GM18858 (cell line): ENCODE results near the gene CIDEA.

Experiments
- ATAC-seq: cut with Tn5 transposase; IDR thresholded peaks from one replicate; pipeline ENCODE4 v1.9.1; 2021; ENCODE audit not compliant: unreplicated experiment

Gene CIDEA

DNA sequence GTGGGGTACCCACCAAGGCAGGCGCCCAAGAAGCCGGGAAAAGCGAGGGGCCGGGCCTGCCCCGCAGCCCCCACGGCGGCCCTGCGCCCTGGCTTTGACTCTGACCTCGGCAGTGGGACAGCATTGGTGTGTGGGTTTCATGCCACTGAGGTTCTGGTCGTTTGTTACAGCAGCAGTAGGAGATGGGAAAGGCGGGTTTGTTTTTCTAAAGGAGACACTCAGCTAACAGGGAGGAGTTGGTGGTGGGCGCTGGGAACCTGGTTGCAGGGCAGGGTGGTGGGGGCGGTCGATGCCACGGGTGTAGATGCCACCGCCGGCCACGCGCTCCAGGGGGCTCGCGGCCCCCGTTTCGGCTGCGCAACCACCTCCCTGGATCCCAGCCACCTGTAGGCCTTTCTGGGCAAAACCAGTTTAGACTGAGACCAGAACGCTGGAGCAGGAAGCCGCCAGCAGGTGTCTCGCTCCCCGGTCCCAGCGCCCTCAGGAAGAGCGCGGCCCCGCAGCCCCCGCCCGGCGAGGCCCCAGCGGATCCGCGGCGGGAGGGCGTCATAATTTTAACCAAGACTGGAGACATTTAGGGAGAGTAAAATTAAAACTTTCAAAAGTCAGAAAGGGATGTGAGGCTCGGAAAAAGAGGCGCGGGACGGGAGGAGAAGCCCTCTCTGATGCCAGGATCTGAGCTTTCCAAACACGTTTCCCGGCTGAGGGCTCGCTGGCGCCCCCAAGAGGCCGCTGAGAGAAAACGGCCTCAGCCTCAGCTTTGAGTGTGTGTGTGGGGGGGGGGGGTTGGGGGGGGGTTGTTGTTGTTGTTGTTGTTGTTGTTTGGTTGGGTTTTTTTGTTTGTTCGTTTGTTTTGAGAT lies 17.4 kb downstream of the CIDEA start:
- ATAC-seq, result peak; percentile 60

DNA sequence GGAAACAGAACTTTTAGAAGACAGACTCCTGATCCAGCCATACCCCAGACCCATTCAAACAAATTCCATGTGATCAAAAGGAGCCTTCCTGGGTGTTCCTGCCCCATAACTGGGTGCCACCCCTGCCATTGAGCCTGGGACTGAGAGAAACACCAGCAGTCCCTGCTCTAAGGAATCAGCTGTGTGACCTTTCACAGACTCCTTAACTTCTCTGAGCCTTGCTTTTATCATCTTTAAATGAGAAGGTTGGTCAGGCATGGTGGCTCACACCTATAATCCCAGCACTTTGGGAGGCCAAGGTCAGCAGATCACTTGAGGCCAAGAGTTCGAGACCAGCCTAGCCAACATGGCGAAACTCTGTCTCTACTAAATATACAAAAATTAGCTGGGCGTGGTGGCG lies 20.6 kb downstream of the CIDEA start:
- ATAC-seq, result no peak

DNA sequence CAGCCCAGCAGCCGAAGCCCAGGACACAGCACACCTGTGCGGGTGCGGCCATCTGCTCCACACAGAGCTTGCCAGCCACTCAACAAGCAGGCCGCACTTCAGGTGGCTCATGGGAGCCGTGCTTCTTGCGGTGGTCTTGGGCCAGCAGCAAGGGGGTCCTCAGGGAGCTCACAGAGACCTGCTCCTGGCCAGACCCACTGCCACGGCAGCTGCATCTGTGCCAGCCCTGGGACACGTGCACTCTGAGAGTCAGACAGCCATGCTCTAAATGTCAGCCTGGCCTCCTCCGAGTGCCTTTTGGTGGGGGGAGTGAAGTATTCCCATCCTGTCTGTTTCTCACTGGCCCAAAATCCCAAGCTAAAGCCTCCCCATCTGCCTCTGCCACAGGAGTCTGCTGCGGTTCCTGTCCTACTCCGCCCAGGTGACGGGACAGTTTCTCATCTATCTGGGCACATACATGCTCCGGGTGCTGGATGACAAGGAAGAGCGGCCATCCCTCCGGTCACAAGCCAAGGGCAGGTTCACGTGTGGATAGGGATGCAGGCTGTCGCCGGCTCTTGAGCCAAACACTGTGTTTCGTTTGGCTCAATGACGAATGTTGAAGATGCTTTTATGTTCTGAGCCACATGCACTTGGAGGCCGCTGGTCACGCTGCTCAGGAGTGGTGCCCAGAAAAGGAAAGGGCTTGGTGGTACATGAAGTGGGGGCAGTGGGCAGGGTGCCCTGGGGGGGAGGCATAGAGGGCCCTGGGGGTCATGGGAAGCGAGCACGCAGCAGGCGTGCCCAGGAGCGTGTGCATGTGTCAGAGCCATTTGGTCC lies 22.8 kb downstream of the CIDEA start:
- ATAC-seq, result no peak

DNA sequence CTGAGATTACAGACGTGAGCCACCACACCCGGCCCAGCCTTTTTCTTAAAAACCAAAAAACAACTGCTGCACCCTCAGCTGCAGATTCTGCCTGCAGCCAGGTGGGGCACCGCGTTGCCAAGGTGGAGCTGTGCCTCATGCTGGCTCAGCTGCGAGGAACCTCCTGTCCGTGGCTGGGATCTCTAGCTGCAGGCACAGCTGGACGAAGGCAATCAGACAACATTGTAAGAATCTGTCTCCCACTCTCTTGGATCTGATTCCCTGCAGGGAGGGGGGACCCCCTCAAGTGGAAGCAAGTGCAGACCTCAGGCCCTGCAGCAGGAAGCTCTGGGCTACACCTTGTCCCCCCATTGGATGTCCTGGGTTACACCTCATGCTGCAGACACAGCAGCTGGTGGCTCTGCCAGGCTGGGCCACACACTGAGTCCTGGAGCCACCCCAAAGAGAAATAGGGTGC lies 24.1 kb downstream of the CIDEA start:
- ATAC-seq, result no peak

DNA sequence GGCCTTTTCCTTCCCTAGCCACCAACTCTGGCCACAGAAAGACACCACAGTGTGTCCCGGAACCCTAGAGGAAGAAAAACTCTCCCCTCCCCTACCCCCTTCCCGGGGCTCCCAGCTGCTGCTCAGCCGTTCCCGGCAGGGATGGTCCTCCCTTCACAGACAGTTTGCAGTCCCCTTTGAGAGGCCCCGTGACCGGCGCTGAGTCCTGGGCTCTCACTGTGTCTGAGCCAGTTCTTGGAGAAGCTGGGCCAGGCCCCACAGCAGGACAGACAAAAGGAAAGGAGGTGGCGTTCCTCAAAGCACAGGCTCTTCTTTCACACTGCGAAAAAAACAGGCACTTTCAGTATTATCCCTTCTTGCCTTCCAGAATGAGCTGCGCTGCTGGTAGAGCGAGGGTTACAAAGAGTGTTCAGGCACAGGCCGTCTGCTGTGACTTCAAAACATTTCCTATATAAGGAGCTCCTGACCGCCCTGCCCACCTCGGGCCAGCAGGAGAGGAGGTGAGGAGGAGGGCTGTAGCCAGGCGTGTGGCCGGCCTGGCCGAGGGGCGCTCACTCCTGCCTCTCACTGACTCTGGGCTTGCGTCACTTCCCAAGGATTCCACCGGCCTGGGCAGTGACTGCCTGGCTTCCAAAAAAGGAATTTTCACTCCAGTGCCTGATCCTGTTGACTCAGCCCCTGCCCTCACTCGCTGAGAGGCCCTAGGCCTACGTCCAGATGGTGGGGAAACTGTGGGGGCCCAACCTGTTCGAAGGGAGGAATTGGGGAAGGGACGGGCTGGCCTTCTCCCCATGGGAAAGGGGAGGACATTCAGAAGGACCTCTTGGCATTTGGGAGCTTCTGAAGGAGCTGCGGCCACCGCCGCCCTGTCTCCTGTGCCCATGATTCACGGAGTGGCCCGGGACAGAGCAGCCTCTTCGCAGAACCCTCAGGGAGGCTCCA lies 24.9 kb downstream of the CIDEA start:
- no peak for ATAC-seq

DNA sequence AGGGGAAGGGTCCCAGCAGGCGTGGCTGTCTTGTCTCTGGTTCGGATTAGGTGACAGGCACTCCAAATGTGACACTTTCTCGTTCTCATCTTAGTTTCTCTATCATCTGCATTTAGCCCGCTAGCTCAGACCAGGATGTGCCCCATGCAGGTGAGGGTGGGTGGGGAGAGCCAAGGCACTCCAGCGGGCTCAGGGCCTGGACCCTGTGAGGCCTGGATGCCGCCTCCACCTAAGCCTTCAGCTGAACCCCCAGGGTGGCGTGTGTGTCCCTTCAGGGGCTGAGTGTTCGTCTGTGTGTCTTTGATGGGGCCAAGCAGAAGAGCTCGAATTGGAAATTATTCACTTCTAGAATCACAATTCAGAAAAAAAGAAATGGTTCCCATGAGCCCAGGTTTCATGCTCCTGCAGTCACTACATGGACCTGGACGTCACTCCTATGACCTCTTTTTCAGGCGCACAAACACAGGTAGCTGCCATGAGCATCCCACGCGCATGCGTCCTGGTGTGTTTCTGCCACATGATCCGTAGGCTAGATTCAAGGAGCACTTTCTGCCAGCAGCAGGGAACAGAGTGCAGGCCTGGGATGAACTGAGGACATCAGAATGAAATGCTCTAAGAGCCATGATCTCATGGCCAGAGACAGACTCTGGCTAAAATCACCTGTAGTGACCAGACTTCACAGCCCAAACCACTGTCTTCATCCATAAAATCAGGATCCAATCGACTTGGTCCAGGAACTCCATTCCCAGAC lies 25.8 kb downstream of the CIDEA start:
- no peak for ATAC-seq

- ATAC-seq, result no peak
Measured at GRCh38 chr18:12281861-12282260, 27.7 kb downstream of the CIDEA start.

DNA sequence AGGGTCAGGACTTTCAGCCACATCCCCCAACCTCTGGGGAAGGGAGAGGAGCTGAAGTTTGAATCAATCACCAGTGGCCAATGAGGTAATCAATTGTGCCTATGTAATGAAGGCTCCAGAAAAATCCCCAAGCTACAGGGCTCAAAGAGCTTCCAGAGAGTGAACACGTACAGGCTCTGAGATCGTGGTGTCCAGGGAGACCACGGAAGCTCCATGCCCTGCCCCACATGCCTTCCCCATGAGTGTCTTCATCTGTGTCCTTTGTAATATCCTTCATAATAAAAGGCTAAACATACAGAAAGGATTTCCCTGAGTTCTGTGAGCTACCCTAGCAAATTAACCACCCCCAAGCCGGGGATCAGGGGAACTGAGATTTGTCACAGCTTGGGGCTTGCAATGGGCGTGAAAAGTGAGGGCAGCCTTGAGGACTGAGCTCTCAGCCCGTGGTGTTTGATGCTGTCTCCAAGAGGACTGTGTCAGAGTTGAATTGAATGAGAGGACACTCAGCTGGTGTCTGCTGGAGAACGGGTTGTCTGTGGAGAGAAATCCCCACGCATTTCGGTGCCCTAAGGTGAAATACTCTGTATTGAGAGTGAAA lies 28.4 kb downstream of the CIDEA start:
- ATAC-seq, result no peak

- no peak for ATAC-seq
Measured at GRCh38 chr18:12283256-12283655, 29.1 kb downstream of the CIDEA start.

- ATAC-seq, result no peak
Measured at GRCh38 chr18:12283666-12284065, 29.5 kb downstream of the CIDEA start.

GRCh38 chr18:12287131-12287681 lies 33.0 kb downstream of the CIDEA start:
- ATAC-seq, result no peak

- no peak for ATAC-seq
Measured at GRCh38 chr18:12287684-12288402, 33.7 kb downstream of the CIDEA start.

GRCh38 chr18:12288403-12288755 lies 34.2 kb downstream of the CIDEA start:
- ATAC-seq, result no peak

DNA sequence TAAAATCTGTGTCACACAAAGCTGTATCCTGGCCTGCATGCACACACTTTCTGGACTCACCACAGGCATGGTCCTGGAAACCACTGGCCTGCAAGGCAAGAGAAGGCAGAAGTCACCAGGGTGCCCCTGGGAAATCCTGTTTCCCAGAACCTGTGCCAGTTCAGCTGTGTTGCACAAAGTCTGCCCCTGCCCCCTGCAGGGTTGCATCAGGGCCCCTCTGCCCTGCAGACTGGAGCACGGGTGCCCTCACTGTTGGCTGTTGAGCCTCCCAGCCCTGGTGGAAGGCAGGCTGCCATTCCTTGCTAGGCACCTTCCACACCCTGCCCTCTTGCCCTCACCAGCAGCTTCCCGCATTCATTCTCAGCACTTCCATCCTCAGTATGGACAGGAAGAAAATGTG lies 35.9 kb downstream of the CIDEA start:
- no peak for ATAC-seq

DNA sequence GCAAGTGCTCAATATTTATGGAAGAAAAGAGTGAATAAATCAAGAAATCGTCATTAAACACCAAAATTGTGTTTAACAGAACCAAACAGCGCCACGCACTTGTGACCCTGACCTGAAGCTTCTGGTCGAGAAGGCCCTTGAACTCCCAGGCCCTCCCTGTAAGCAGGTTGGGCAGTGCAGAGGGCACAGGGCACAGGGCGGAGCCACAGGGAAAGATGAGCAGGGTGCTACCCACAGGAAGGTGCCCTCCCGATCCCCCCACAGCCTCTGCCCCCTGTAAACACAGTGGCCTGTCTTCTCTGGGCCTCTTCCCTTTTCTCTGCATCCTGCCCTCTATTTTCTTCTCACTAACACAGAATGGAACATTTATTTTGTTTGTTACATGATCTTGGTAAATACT lies 37.0 kb downstream of the CIDEA start:
- ATAC-seq, result no peak

DNA sequence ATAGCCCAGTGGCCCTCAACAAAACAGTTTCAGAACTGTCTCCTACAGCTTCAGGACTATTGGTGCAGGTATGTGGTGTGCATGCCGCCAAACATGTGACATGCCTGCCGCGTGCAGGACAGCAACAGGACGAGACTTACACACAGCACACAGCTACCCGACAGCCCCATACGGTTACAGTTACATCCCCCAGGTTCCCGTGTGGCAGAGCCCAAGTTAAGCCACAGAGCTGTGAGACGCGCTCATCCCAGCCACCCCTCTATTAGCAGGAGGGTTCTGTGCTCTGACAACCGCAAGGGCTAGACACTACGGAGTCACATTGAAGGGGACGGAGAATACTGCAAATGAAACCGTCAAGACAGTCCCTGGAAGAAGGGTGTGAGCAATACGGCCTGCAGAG lies 37.5 kb downstream of the CIDEA start:
- no peak for ATAC-seq

GRCh38 chr18:12293831-12294230 lies 39.7 kb downstream of the CIDEA start:
- ATAC-seq, result no peak

DNA sequence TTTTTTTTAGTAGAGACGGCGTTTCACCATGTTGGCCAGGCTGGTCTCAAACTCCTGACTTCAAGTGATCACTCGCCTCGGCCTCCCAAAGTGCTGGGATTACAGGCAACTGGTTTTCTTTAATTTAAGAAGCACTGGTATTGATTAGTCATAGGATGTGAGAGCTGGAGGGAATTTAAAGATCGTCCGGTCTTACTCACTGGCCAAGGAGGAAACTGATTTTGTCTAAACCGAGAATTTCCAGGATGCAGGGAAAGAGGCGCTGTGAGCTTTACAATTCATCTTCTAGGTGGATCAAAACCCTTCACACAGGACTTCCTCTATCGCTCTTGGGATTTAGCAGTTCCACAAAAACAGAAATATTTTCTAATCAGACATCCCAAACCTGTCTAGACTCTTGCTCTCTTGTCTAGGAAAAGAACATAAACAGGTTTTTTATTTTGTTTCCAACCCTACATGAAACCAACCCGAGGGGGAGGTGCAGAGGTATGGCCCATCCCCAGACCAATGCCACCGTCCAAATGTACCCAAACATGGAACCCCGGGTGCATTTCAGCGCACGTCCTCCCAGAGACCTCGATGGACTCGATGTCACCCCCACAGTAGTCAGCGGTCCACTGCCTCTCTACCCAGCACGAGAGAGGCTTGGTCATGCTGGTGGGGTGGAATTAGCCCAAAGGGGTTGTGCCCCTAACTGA lies 41.4 kb downstream of the CIDEA start:
- no peak for ATAC-seq

DNA sequence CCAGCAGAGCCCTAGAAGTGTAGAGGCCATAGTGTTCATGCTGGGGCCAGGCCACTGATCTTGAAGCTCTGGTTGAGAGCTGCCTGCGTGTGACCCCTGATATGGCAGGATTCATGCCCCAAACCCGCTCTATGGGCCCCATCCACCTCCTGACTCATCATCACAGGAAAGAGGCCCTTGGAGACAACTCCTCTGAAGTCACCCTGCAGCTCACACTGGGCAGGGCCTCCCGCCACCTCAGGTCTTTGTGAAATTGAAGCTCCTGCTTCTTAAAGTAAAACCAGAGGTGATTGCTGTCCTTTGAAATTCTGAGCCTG lies 41.9 kb downstream of the CIDEA start:
- ATAC-seq, result no peak
